Activated naive CD4-positive, alpha-beta T cell treated with anti-CD3 and anti-CD28 coated beads, Interleukin-2, amount 50 U/mL, for 24 hours (primary cell): ENCODE measurements around the gene MLXIPL.
"Not testable (repeated sequence)": the region's sequence is repeated elsewhere in the genome, so short reads cannot be mapped to it uniquely, and the experiment has no call there.

Experiments used
- H3K27ac Mint-ChIP-seq: one replicate; pipeline ENCODE4 v1.8.0; 2021; ENCODE audit warnings: mild to moderate bottlenecking, mixed read lengths
- H3K27me3 Mint-ChIP-seq: one replicate; pipeline ENCODE4 v1.8.0; 2021; ENCODE audit warnings: mixed read lengths
- H3K36me3 Mint-ChIP-seq: one replicate; pipeline ENCODE4 v1.8.0; 2021; ENCODE audit warnings: mixed read lengths
- H3K4me1 Mint-ChIP-seq: one replicate; pipeline ENCODE4 v1.8.0; 2021; ENCODE audit warnings: mixed read lengths
- H3K4me3 Mint-ChIP-seq: one replicate; pipeline ENCODE4 v1.8.0; 2021; ENCODE audit warnings: mild to moderate bottlenecking, mixed read lengths
- H3K9me3 Mint-ChIP-seq: one replicate; pipeline ENCODE4 v1.8.0; 2021; ENCODE audit warnings: mixed read lengths

Gene MLXIPL

DNA sequence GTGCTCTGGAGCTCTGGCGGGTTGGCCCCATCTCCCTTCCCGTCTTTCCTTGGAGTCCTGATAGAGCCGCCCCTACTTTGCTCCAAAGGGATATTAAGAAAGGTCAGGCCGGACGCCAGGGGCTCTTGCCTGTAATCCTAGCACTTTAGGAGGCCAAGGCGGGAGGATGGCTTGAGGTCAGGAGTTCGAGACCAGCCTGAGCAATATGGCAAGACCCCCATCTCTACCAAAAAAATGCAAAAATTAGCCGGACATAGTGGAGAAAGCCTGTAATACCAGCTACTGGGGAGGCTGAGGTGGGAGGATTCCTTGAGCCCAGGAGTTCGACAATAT is 313 bp upstream of the MLXIPL start:
- H3K4me1 Mint-ChIP-seq = no peaks in the 10 kb centered on the region
- no peaks in the 10 kb centered on the region for H3K36me3 Mint-ChIP-seq
- peaks cover 37% of the 10 kb centered on the region for H3K27me3 Mint-ChIP-seq
- H3K9me3 Mint-ChIP-seq = no peaks in the 10 kb centered on the region
- no peak overlapping the region for H3K27ac Mint-ChIP-seq
- H3K4me3 Mint-ChIP-seq = peak overlapping the region; percentile 33

DNA sequence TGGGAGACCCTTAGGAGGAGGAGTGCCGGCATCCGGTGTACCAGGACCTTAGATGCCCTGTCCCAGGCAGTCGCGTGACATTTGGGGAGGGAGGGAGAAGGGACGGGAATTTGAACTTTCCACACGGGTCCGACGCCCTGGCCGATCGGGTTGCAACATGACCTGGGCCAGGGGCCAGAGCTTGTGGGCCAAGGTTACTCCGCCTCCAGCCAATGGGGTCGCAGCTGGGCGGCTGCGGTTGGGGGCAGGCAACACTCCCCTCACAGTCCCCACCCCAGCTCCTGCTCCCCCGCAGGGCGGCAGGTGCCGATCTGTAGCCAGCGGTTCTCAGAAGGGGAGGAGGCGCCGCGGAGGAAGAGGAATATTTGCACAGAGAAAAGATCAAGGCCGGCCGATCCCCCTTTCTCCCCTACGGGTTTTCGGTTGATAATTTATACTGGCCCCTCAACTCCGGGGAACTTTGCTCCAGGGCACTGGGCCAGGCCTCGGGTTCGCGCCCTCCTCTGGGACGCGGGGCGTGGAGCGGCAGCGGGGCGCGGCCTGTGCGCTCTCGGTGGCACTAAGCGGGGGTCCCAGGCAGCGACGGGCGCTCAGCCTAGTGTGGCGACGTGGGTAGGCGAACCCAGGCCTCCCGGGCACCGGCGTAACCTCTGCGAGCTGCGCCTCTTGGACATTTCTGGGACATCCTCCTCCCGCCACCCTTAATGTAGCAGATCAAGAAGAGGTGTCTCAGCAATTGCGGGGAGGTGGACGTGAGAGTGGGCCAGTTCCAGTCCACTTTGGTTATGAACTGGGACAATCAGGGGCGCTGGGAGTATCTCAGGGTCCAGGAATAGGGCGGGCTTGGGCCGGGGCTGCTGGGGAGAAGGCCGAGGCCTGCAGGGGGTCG is 1.2 kb downstream of the MLXIPL start:
- Mint-ChIP-seq H3K4me3 (peak overlapping the region; percentile 9), H3K36me3 (no peaks in the 10 kb centered on the region), H3K9me3 (no peaks in the 10 kb centered on the region), H3K4me1 (no peaks in the 10 kb centered on the region), H3K27me3 (peaks cover 29% of the 10 kb centered on the region), H3K27ac (no peak overlapping the region)

- Mint-ChIP-seq H3K9me3 (no peaks in the 10 kb centered on the region), H3K27me3 (peaks cover 24% of the 10 kb centered on the region), H3K36me3 (no peaks in the 10 kb centered on the region), H3K4me3 (no peak overlapping the region), H3K27ac (no peak overlapping the region), H3K4me1 (no peaks in the 10 kb centered on the region)
Observed at GRCh38 chr7:73622527-73622908, 1.8 kb downstream of the MLXIPL start.

DNA sequence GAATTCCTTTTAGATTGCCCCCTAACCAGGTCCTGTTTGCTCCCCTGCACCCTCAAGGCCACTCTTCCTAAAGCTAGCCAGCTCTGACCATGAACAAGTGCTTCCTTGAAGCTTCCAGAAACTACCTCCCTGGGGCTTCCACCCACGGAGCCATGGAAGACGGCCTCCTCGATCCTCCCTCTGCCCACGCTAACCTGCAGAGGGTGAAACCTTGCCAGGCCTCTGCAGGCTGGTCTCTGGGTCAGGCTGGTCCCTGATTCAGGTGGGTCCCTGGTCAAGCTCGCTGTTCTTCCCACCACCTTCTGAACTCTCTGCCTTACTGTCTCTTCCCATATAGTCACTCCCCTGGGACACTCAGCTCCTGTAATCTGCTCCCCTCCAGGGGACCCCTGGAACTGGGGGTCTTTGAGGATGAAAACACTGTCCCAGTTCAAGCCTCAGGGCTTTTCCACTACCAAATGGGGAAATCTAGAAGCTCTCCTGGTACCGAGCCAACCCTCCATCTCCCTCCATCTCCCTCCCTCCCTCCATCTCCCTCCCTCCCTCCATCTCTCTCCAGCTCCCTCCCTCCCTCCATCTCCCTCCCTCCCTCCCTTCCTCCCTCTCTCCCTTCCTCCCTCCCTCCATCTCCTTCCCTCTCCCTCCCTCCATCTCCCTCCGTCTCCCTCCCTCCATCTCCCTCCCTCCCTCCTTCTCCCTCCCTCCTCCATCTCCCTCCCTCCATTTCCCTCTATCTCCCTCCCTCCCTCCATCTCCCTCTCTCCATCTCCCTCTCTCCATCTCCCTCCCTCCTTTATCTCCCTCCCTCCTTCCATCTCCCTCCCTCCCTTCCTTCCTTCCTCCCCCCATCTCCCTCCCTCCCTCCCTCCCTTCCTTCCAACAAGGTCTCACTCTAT is 2.9 kb downstream of the MLXIPL start:
- Mint-ChIP-seq H3K9me3 (no peaks in the 10 kb centered on the region), H3K36me3 (no peaks in the 10 kb centered on the region), H3K27ac (no peak overlapping the region), H3K4me1 (no peaks in the 10 kb centered on the region), H3K4me3 (no peak overlapping the region), H3K27me3 (peaks cover 21% of the 10 kb centered on the region)

- H3K9me3 Mint-ChIP-seq, H3K4me3 Mint-ChIP-seq, H3K4me1 Mint-ChIP-seq, H3K27ac Mint-ChIP-seq, H3K36me3 Mint-ChIP-seq: not testable (repeated sequence)
- peaks cover 16% of the 10 kb centered on the region for H3K27me3 Mint-ChIP-seq
Observed at GRCh38 chr7:73619394-73619793, 4.9 kb downstream of the MLXIPL start.

- Mint-ChIP-seq H3K4me1 (no peaks in the 10 kb centered on the region), H3K27ac (no peak overlapping the region), H3K27me3 (peaks cover 20% of the 10 kb centered on the region), H3K9me3 (no peaks in the 10 kb centered on the region), H3K4me3 (no peak overlapping the region), H3K36me3 (no peaks in the 10 kb centered on the region)
Observed at GRCh38 chr7:73618538-73618937, 5.8 kb downstream of the MLXIPL start.

DNA sequence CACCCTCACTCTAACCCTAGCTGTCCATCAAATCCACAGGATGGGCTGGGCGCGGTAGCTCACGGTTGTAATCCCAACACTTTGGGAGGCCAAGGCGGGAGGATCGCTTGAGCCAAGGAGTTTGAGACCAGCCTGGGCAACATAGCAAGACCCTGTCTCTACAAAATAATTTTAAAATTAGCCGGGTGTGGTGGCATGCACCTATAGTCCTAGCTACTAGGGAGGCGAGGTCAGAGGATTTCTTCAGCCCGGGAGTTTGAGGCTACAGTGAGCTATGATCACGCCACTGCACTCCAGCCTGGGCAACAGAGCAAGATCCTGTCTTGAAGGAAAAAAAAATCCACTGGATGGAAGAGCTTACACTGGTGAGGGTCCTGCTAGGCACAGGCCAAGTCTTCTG is 6.8 kb downstream of the MLXIPL start:
- H3K27me3 Mint-ChIP-seq = peaks cover 18% of the 10 kb centered on the region
- not testable (repeated sequence) for H3K27ac Mint-ChIP-seq, H3K9me3 Mint-ChIP-seq, H3K4me1 Mint-ChIP-seq, H3K36me3 Mint-ChIP-seq, H3K4me3 Mint-ChIP-seq

- peaks cover 14% of the 10 kb centered on the region for H3K27me3 Mint-ChIP-seq
Observed at GRCh38 chr7:73615886-73616285, 8.4 kb downstream of the MLXIPL start.

GRCh38 chr7:73614937-73615336 is 9.4 kb downstream of the MLXIPL start:
- not testable (repeated sequence) for H3K4me1 Mint-ChIP-seq, H3K36me3 Mint-ChIP-seq, H3K27ac Mint-ChIP-seq, H3K9me3 Mint-ChIP-seq, H3K4me3 Mint-ChIP-seq
- H3K27me3 Mint-ChIP-seq = peaks cover 19% of the 10 kb centered on the region

More at GRCh38 chr7:73615886-73616285, 8.4 kb downstream of the MLXIPL start:
- Mint-ChIP-seq H3K4me3 (no peak overlapping the region), H3K9me3 (no peaks in the 10 kb centered on the region), H3K27ac (no peak overlapping the region), H3K4me1 (no peaks in the 10 kb centered on the region), H3K36me3 (no peaks in the 10 kb centered on the region)

DNA sequence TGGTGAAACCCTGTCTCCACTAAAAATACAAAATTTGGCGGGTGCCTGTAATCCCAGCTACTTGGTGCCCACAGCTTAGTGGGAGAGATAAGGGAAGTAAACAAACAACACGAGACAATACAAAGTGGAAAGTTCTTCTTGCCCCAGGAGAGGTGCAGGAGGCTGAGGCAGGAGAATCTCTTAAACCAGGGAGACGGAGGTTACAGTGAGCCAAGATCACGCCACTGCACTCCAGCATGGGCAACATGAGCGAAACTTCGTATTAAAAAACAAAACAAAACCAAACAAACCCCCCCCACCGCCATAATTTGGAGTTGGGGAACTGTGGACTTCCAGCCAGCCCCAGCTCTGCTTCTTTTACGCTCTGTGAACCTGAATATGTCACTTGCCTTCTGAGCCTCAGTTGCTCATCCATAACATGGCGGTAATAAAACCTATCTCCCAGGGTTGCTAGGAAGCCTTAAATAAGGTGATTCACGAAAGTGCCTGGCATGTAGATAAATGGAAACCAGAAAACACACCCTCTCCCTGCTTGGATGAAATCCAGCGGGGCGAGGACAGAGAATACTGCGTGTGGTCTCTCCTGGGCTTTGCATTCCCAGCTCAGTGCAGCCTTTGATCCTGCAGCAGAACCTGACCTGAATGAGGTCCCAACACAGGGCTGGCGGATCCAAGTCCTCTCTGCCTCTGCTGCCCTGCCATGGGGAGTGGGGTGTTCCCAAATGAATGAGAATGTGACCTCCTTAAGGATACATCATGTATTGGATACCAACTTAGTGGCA is 10.2 kb downstream of the MLXIPL start:
- Mint-ChIP-seq H3K27ac (no peak overlapping the region), H3K4me3 (no peak overlapping the region), H3K9me3 (no peaks in the 10 kb centered on the region), H3K4me1 (no peaks in the 10 kb centered on the region), H3K36me3 (no peaks in the 10 kb centered on the region), H3K27me3 (peaks cover 21% of the 10 kb centered on the region)

DNA sequence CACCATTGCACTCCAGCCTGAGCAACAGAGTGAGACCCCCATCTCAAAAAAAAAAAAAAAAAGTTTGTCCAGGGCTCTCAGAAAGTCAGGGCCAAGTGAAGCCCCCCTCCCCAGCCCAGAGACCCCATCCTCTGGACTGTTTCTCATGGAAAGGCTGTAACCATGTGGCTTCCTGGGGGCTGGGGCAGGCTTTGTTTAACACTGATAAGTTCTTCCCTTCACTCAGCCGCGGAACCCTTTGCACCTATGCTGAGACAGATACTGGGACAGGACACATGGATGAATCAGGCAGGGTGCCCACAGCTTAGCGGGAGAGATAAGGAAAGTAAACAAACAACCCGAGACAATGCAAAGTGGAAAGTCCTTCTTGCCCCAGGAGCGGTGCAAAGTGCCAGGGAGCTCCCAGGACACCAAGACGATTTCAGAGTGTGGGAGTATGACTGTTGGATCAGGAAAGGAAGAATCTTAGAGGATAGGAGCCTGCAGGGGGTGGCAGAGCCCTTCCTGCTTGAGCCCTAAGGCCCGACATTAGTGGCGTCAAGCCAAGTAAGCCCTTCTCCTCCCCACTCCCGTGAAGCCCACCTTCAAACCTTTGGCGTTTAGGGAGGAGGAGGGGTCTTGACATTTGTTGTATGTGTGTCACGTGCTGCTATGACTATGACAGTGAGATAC is 11.6 kb downstream of the MLXIPL start:
- H3K9me3 Mint-ChIP-seq = no peaks in the 10 kb centered on the region
- peaks cover 19% of the 10 kb centered on the region for H3K27me3 Mint-ChIP-seq
- H3K4me1 Mint-ChIP-seq = no peaks in the 10 kb centered on the region
- no peak overlapping the region for H3K27ac Mint-ChIP-seq
- H3K4me3 Mint-ChIP-seq = no peak overlapping the region
- H3K36me3 Mint-ChIP-seq = no peaks in the 10 kb centered on the region

GRCh38 chr7:73611017-73611555 is 13.2 kb downstream of the MLXIPL start:
- Mint-ChIP-seq H3K27ac (no peak overlapping the region), H3K4me1 (no peaks in the 10 kb centered on the region), H3K4me3 (no peak overlapping the region), H3K36me3 (no peaks in the 10 kb centered on the region), H3K9me3 (no peaks in the 10 kb centered on the region), H3K27me3 (peaks cover 22% of the 10 kb centered on the region)

- Mint-ChIP-seq H3K27ac (no peak overlapping the region), H3K27me3 (peaks cover 22% of the 10 kb centered on the region), H3K4me1 (no peaks in the 10 kb centered on the region), H3K36me3 (no peaks in the 10 kb centered on the region), H3K4me3 (no peak overlapping the region), H3K9me3 (no peaks in the 10 kb centered on the region)
Observed at GRCh38 chr7:73610105-73610504, 14.2 kb downstream of the MLXIPL start.

- H3K4me3 Mint-ChIP-seq = not testable (repeated sequence)
Observed at GRCh38 chr7:73607692-73607983, 16.7 kb downstream of the MLXIPL start.

More at GRCh38 chr7:73607692-73607983, 16.7 kb downstream of the MLXIPL start:
- not testable (repeated sequence) for H3K27ac Mint-ChIP-seq, H3K4me1 Mint-ChIP-seq, H3K9me3 Mint-ChIP-seq, H3K36me3 Mint-ChIP-seq
- peaks cover 11% of the 10 kb centered on the region for H3K27me3 Mint-ChIP-seq
